Karpas-422 (cell line): ENCODE data around the gene OR4F17. TPM values are rescaled to one million over a fixed set of nuclear protein-coding genes. Genes with fewer than 3 reads are reported as not detected.

Experiments used
- total RNA-seq: library from RNA; depleted of rRNA; stranded (reverse); fragments of >200 nt; shearing (Covaris generic); gene quantifications from 2 replicates; pipeline ENCODE4 v1.2.3, GENCODE V29; 2014; ENCODE audit warnings: low replicate concordance; rRNA removed

OR4F17 gene
- total RNA-seq, 1 experiment from 2014 or later = not detected

Other genes starting within 250 kb of the OR4F17 start
- 0.04 and 0.26 TPM in 2 replicates for gene PLPP2, start 184.3 kb downstream of the OR4F17 start, total RNA-seq
- 7.9 and 15.3 TPM in 2 replicates for gene MIER2, start 237.7 kb downstream of the OR4F17 start, total RNA-seq